Left ventricle myocardium inferior (tissue), 1 donor: ENCODE results near the gene SIGMAR1. TPM values are rescaled to one million over a fixed set of nuclear protein-coding genes. Genes with fewer than 3 reads are reported as not detected.
A peak's percentile ranks its signal among the peaks of the same experiment; 100 is the strongest.

Experiments used
- DNase-seq: peaks from one replicate; pipeline ENCODE4 v3.0.0-alpha.2; 2020
- H3K27ac ChIP-seq: fragments of 200-600 bp; replicated peaks from 2 replicates; pipeline ENCODE4 v1.8.0; 2021
- H3K27me3 ChIP-seq: fragments of 200-600 bp; 2 replicates; pipeline ENCODE4 v1.8.0; 2021; ENCODE audit warnings: low read depth
- H3K36me3 ChIP-seq: fragments of 200-600 bp; 2 replicates; pipeline ENCODE4 v1.8.0; 2021
- H3K4me1 ChIP-seq: fragments of 200-600 bp; 2 replicates; pipeline ENCODE4 v1.8.0; 2021
- H3K4me3 ChIP-seq: fragments of 200-600 bp; 2 replicates; pipeline ENCODE4 v1.8.0; 2021; ENCODE audit warnings: mild to moderate bottlenecking, moderate library complexity
- H3K9me3 ChIP-seq: fragments of 200-600 bp; replicated peaks from 2 replicates; pipeline ENCODE4 v1.8.0; 2021
- CTCF ChIP-seq: fragments of 200-600 bp; IDR thresholded peaks from 2 replicates; pipeline ENCODE4 v1.8.0; 2021; ENCODE audit warnings: antibody characterized with exemption, mild to moderate bottlenecking, borderline replicate concordance
- intact Hi-C: fragments of 100-400 bp; cut with micrococcal nuclease; formaldehyde crosslinking; loops from one replicate; pipeline ENCODE4 v1.11.0; 2022
- total RNA-seq: library from RNA; stranded (reverse); fragmentation: NEBNext Ultra II Directional; extraction: Animal tissue kit (Norgen Biotek cat#: 25700); gene quantifications from one replicate; pipeline ENCODE4 v1.2.1, GENCODE V29; 2021
- donor health status: DM: no; HTN: yes; CAD: no; lungs with severe emphysema.

The SIGMAR1 gene
- total RNA-seq, 1 donor from 2014 or later = 20.0 TPM

GRCh38 chr9:34606190-34606589 lies 31.4 kb downstream of the SIGMAR1 start:
- no peak overlapping the region for H3K27ac ChIP-seq
- TF ChIP-seq CTCF = no peak
- H3K4me1 ChIP-seq = peaks cover 15% of the 10 kb centered on the region
- no peaks in the 10 kb centered on the region for H3K27me3 ChIP-seq
- no peaks in the 10 kb centered on the region for H3K9me3 ChIP-seq
- intact Hi-C loops = loop anchor here (10.0 kb wide), 1 partner anchor 201 kb away; no protein-coding TSS in a partner anchor
- no peak overlapping the region for H3K4me3 ChIP-seq
- no peaks in the 10 kb centered on the region for H3K36me3 ChIP-seq
- no peak for DNase-seq

GRCh38 chr9:34603610-34604231 lies 33.9 kb downstream of the SIGMAR1 start:
- intact Hi-C loops = loop anchor here (10.0 kb wide), 1 partner anchor 199 kb away; no protein-coding TSS in a partner anchor
- Histone ChIP-seq H3K4me3 (no peak overlapping the region), H3K4me1 (peaks cover 7% of the 10 kb centered on the region), H3K9me3 (no peaks in the 10 kb centered on the region), H3K27ac (no peak overlapping the region), H3K36me3 (no peaks in the 10 kb centered on the region), H3K27me3 (no peaks in the 10 kb centered on the region)
- TF ChIP-seq CTCF = peak; percentile 95
- DNase-seq = peak; percentile 77

- intact Hi-C loops = loop anchor here (10.0 kb wide), 1 partner anchor 197 kb away; no protein-coding TSS in a partner anchor
- H3K4me3 ChIP-seq = no peak overlapping the region
- no peak overlapping the region for H3K27ac ChIP-seq
- no peaks in the 10 kb centered on the region for H3K27me3 ChIP-seq
- no peaks in the 10 kb centered on the region for H3K36me3 ChIP-seq
- H3K4me1 ChIP-seq = peaks cover 7% of the 10 kb centered on the region
- TF ChIP-seq CTCF = no peak
- DNase-seq = no peak
- H3K9me3 ChIP-seq = no peaks in the 10 kb centered on the region
Observed at GRCh38 chr9:34601937-34602573, 35.5 kb downstream of the SIGMAR1 start.

- TF ChIP-seq CTCF = no peak
- Histone ChIP-seq H3K4me1 (peaks cover 7% of the 10 kb centered on the region), H3K9me3 (no peaks in the 10 kb centered on the region), H3K27me3 (peaks cover 1% of the 10 kb centered on the region), H3K27ac (no peak overlapping the region), H3K4me3 (no peak overlapping the region), H3K36me3 (no peaks in the 10 kb centered on the region)
- intact Hi-C loops = loop anchor here (10.0 kb wide), 1 partner anchor 196 kb away; no protein-coding TSS in a partner anchor
- no peak for DNase-seq
Observed at GRCh38 chr9:34600908-34601307, 36.7 kb downstream of the SIGMAR1 start.

- no peak overlapping the region for H3K27ac ChIP-seq
- intact Hi-C loops = no loop called here
- H3K9me3 ChIP-seq = no peaks in the 10 kb centered on the region
- peaks cover 7% of the 10 kb centered on the region for H3K27me3 ChIP-seq
- DNase-seq = no peak
- TF ChIP-seq CTCF = no peak
- H3K4me3 ChIP-seq = no peak overlapping the region
- H3K36me3 ChIP-seq = no peaks in the 10 kb centered on the region
- H3K4me1 ChIP-seq = peaks cover 8% of the 10 kb centered on the region
Observed at GRCh38 chr9:34599546-34599945, 38.0 kb downstream of the SIGMAR1 start.
